GM12801 (cell line): Measurements from ENCODE around the gene KRTAP5-5.

ENCODE experiments used
- CTCF ChIP-seq: IDR thresholded peaks from one replicate; pipeline ENCODE4 v1.5.1; 2011; ENCODE audit warnings: control low read depth; ENCODE audit not compliant: insufficient read length; ENCODE audit errors: extremely low read depth

The KRTAP5-5 gene

GRCh38 chr11:1674173-1675131 is 44.9 kb downstream of the KRTAP5-5 start:
- no peak for TF ChIP-seq CTCF

- no peak for TF ChIP-seq CTCF
Observed at GRCh38 chr11:1675536-1676228, 46.1 kb downstream of the KRTAP5-5 start.

GRCh38 chr11:1676229-1676740 is 46.7 kb downstream of the KRTAP5-5 start:
- TF ChIP-seq CTCF = no peak

- no peak for TF ChIP-seq CTCF
Observed at GRCh38 chr11:1679881-1680280, 50.3 kb downstream of the KRTAP5-5 start.
